Stimulated activated CD8-positive, alpha-beta memory T cell treated with anti-CD3 and anti-CD28 coated beads, Interleukin-7, amount 100 ng/mL, for 1 hour (primary cell): ENCODE results near the gene IFRD1.

ENCODE experiments used
- DNase-seq, 2 donors: peaks; one replicate each; pipeline ENCODE4 v3.0.0-alpha.2; 2020; ENCODE audit warnings: low read depth in 2 of 2

Gene IFRD1

DNA sequence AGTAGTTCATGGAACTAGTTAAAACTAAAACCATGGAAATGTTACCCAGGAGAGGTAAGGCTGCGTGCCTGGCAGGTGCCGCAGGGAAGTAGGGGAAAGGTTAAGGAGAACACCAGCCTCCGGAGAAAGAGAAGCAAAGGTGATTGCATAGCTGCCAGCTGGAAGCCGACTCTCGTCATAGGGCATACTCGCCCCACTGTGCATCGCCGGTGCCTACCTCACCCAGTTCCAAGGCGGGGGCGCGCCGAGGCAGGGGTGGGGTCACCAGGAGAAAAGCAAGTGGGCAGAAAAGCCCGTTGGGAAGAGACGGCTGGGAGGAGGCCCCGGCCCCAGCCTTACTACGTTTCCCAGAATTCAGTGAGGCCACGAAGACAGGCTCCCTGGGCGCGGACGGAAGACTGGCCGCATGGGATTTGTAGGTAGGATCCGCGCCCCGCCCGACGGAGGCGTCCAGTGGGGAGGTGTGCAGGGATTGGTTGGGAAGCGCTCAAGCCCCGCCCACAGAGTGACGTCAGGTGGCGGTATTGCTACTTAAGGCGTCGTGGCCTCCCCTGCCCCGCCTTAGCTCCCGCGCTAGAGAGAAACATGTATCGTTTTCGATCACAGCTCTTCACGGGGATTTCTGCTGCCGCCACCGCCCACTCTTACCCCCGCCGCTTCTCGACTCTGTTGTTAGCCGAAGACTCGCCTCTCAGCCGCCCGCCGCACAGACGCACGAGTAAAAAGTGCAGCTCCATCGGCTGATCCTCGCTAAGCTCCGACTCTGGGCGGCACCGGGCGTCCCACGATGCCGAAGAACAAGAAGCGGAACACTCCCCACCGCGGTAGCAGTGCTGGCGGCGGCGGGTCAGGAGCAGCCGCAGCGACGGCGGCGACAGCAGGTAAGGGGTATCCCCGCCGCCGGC, at the start of gene IFRD1:
TSS of gene IFRD1 (plus strand) at position 559 of the 905 bp plus-strand sequence. CDS start at position 788, 229 bp downstream.
- DNase-seq, result peak; percentile 97 to 100

- no peak for DNase-seq
These were observed 45.9 kb upstream of the IFRD1 start for GRCh38 chr7:112404321-112404720.

GRCh38 chr7:112405286-112405685, 45.0 kb upstream of the IFRD1 start:
- no peak for DNase-seq

- DNase-seq, result no peak
These were observed 43.0 kb upstream of the IFRD1 start for GRCh38 chr7:112407261-112407660.

GRCh38 chr7:112410092-112410491, 40.2 kb upstream of the IFRD1 start:
- DNase-seq, result no peak

DNA sequence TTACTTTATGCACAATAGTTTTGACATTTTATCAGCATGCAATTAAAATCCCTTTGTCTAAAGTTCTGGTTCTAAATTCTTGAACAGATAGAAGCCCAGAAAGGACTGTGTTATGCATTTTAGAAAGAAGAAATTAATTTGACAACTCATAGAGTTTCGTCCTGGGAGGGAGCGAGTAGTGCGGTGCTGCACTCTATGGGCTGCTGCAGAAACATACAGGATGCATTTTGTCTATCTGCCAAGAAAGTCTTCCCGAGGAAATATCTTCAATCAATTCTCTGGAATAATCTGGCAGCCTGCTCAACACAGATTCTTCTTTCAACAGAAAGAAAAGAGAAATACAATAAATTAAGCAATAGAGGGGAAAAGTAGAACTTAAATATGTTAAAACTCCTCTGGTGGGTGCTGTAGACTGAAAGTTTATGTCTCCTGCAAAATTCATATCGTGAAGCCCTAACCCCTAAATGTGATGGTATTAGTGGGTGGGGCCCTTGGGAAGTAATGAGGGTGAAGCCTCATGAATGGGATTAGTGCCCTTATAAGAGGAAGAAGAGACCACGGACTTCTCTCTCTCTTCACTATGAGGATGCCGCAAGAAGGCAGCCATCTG, 39.0 kb upstream of the IFRD1 start:
- no peak for DNase-seq

- DNase-seq, result no peak
These were observed 35.3 kb upstream of the IFRD1 start for GRCh38 chr7:112414855-112415490.

GRCh38 chr7:112416127-112416526, 34.1 kb upstream of the IFRD1 start:
- no peak for DNase-seq

DNA sequence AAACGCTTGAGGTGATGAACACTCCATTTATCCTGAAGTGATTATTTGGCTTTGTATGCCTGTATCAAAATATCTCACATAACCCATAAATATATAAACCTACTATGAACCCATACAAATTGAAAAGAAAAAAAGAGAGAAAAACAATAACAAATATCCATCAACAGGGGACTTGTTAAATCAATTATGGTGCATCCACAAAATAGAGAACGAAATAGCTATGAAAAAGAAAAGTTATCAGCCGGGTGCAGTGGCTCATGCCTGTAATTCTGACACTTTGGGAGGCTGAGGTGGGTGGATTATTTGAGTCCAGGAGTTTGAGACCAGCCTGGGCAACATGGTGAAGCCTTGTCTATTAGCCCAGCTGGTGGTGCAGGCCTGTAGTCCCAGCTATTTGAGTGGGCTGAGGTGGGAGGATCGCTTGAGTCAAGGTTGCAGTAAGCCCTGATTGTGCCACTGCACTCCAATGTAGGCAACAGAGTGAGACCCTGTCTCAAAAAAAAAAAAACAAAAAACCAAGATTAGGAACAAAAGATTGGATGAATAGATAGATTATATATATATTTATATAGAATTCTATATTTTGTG, 30.6 kb upstream of the IFRD1 start:
- DNase-seq, result no peak

GRCh38 chr7:112420236-112420861, 29.9 kb upstream of the IFRD1 start:
- no peak for DNase-seq

- no peak for DNase-seq
These were observed 28.4 kb upstream of the IFRD1 start for GRCh38 chr7:112421666-112422486.

DNA sequence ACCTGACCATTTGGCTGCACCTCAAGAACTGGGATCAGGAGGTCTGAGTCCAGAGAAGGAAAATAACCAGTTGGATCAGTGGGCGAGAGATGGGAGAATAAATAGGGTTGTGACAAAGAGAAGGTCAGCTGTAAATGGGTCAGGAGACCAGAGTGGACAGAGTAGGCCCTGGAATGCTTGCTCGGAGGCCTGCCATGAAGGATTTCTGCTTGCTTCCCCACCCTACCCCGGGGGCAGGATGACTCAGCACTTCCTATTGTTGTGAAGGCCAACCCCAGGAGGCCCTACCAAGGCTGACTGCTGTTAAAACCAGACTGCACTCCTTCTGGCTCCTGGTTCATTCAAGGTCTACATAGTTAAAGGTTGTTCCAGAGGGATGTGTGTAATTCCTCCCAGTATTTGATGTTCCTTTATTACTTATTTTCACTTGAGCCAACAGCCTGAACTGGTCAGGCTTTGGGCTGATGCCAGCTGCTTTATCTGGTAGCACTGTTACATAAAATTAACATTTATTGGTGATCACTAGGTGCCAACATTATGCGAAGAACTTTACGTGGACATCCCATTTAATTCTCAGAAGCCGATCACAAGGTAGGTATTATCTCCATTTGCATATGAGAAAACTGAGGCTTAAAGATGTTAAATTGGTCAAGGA, 27.3 kb upstream of the IFRD1 start:
- no peak for DNase-seq

- DNase-seq, result no peak
These were observed 26.3 kb upstream of the IFRD1 start for GRCh38 chr7:112423987-112424386.

GRCh38 chr7:112427984-112428383, 22.3 kb upstream of the IFRD1 start:
- no peak for DNase-seq

- no peak for DNase-seq
These were observed 21.5 kb upstream of the IFRD1 start for GRCh38 chr7:112428715-112429114.

GRCh38 chr7:112430649-112431048, 19.6 kb upstream of the IFRD1 start:
- no peak for DNase-seq

DNA sequence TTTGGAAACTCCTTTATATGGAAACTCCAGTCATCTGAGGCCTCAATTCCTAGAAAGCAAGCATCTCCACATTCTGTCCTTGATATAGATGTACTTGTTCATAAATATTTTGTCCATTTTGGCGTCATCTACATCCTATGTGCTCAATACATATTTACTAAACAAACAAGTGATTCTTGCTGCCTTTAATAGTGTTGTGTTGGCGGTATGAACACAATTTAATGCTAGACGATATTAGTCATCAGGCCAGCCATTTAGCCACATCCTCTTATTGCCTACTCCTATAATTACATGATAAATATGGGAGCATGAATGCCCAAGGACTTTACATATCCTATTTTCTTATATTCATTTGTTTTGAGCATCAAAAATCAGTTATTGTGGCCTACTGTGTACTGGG, 18.5 kb upstream of the IFRD1 start:
- DNase-seq, result no peak

- DNase-seq, result no peak
These were observed 17.0 kb upstream of the IFRD1 start for GRCh38 chr7:112433289-112433688.

GRCh38 chr7:112437072-112437471, 13.2 kb upstream of the IFRD1 start:
- DNase-seq, result no peak

GRCh38 chr7:112439476-112439875, 10.8 kb upstream of the IFRD1 start:
- DNase-seq, result no peak
